ENCODE measurements around the gene EYA2. TPM values are rescaled to one million over a fixed set of nuclear protein-coding genes. Genes with fewer than 3 reads are reported as not detected.

EYA2 gene
- total RNA-seq, 1 experiment from 2014 or later, result 0.74 TPM

- Histone ChIP-seq H3K18ac (ENCODE audit: insufficient read length, low read depth, low read length) (no peak overlapping the region), H3K9me3 (ENCODE audit: control insufficient read depth, low read depth, low read length) (no peaks in the 10 kb centered on the region), H4K5ac (ENCODE audit: insufficient read length, low read depth, low read length) (no peak overlapping the region), H3K23ac (ENCODE audit: insufficient read length, low read depth, low read length) (no peak overlapping the region), H3T11ph (ENCODE audit: low read length) (no peak overlapping the region), H3K79me1 (ENCODE audit: insufficient read depth, low read depth, low read length, poor library complexity, severe bottlenecking) (no peaks in the 10 kb centered on the region), H4K91ac (ENCODE audit: insufficient read length, low read depth, low read length) (no peak overlapping the region), H4K20me1 (ENCODE audit: control insufficient read depth, insufficient read depth, insufficient read length) (no peaks in the 10 kb centered on the region), H3K23me2 (ENCODE audit: insufficient read length, low read depth, low read length, poor library complexity, severe bottlenecking) (no peaks in the 10 kb centered on the region), H3K14ac (ENCODE audit: insufficient read depth, low read length) (no peak overlapping the region), H3K9ac (ENCODE audit: extremely low read depth, insufficient read length, low read length) (no peak overlapping the region), H2BK120ac (ENCODE audit: low read depth, low read length, poor library complexity, severe bottlenecking) (no peak overlapping the region), H2BK15ac (ENCODE audit: low read depth, low read length) (no peak overlapping the region), H2BK20ac (ENCODE audit: low read depth, low read length, poor library complexity, severe bottlenecking) (no peak overlapping the region), H3K4me2 (ENCODE audit: insufficient read depth, insufficient read length, low read length) (no peak overlapping the region), H2AFZ (ENCODE audit: low read length) (no peak overlapping the region), H2BK5ac (ENCODE audit: insufficient read length, low read length) (no peak overlapping the region), H2AK5ac (ENCODE audit: insufficient read length, low read length) (no peak overlapping the region), H3K79me2 (ENCODE audit: insufficient read depth, low read length) (no peaks in the 10 kb centered on the region), H4K8ac (replicated peaks; ENCODE audit: insufficient read length, low read depth, low read length) (no peak overlapping the region), H2BK12ac (ENCODE audit: insufficient read length, low read depth, low read length) (no peak overlapping the region), H3K56ac (ENCODE audit: insufficient read length, low read depth, low read length) (no peak overlapping the region), H3K27ac (ENCODE audit: insufficient read length, low read depth, low read length) (no peak overlapping the region), H3K4me1 (ENCODE audit: insufficient read depth, low read length) (no peaks in the 10 kb centered on the region), H3K4ac (ENCODE audit: low read depth, low read length) (no peak overlapping the region), H3K27me3 (ENCODE audit: insufficient read depth, low read length) (no peaks in the 10 kb centered on the region)
- no peak overlapping the region for H3K4me3 Mint-ChIP-seq
- H3K4me1 Mint-ChIP-seq, result peaks cover 17 to 26% of the 10 kb centered on the region in 2 experiments
- H3K27me3 Mint-ChIP-seq (ENCODE audit: low read depth), result peaks cover 1% of the 10 kb centered on the region; the same call in 1 of the 2 replicates
- peaks cover 0 to 6% (median 2%) of the 10 kb centered on the region in 3 experiments; a peak in 2 of 7 replicates for H3K36me3 Mint-ChIP-seq (ENCODE audit: insufficient read depth in 1 of 3, low read depth in 3 of 3)
- no peak overlapping the region for H3K27ac Mint-ChIP-seq
- no peak for DNase-seq
- TF ChIP-seq CTCF (conservative IDR thresholded peaks at IDR 0.05), result no peak
- H3K9me3 Mint-ChIP-seq, result peaks cover 3 to 9% of the 10 kb centered on the region in 2 experiments; a peak in 4 of 5 replicates
- no CpG with 5 or more reads among the region's 9 CpGs for WGBS (ENCODE audit: extremely low coverage, insufficient read length, low lambda C conversion rate)
Observed at GRCh38 chr20:46930640-46931339, 36.1 kb downstream of the EYA2 start.
